HG03103 (cell line): ENCODE data around the gene SPAG16.

Experiments used
- ATAC-seq: cut with Tn5 transposase; IDR thresholded peaks from one replicate; pipeline ENCODE4 v1.9.1; 2021; ENCODE audit warnings: low read depth; ENCODE audit not compliant: unreplicated experiment

Gene SPAG16

GRCh38 chr2:214215107-214215506 is 930.8 kb downstream of the SPAG16 start:
- ATAC-seq: no peak

- no peak for ATAC-seq
Measured at GRCh38 chr2:214217136-214217535, 932.9 kb downstream of the SPAG16 start.

- no peak for ATAC-seq
Measured at GRCh38 chr2:214217599-214217998, 933.3 kb downstream of the SPAG16 start.

DNA sequence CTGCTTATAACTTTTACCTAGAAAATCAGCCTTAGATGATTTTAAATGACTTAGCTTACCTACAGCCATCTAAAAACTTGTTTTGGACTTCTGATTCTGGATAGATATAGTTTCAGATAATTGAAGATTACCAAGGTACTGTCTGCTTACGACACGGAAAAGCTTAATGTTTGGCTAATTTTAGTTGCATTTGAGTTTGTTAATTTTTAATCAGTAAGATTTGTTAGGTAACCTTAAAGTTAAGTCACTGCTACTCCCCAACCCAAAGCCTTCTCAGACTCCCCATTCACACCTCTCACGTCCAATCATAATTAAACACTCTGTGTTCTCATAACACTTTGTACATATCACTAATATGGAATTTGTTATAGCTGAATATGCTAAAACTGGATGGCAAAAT is 936.0 kb downstream of the SPAG16 start:
- no peak for ATAC-seq

DNA sequence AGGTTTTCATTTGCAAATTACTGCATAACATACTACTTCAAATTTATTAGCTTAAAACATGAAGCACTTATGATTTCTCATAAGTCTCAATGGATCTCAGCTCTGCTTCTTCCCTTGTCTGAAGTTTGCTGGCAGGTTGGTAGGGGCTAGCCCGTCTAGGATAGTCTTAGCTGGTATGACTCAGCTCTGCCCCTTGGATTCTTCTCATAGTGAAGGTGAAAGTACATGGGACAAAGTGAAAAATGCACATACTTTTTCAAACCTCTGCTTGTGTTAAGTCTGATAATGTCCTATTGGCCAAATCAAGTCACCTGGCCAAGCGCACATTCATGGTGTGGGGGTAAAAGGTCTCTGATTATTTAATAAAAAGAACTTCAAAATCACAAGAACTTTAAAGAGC is 941.8 kb downstream of the SPAG16 start:
- no peak for ATAC-seq

DNA sequence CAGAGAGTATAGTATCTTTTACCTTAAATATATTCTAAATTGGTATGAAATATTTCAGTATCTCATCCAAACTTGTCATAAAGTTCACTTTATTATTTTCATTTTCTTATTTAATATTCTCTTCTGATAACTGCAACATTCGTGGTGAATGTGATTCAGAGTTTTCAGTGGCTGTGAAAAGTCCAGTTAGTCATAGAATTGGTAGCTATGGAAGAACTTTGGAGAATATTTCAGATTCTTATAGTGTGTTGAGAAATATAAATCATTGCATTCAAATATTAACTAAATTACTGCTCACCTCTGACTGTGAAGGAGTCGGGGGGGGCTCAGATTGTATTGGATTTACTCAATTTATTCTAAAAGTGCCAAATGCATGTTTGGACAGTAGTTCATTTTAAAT is 948.0 kb downstream of the SPAG16 start:
- no peak for ATAC-seq

- ATAC-seq: no peak
Measured at GRCh38 chr2:214233164-214233563, 948.9 kb downstream of the SPAG16 start.

DNA sequence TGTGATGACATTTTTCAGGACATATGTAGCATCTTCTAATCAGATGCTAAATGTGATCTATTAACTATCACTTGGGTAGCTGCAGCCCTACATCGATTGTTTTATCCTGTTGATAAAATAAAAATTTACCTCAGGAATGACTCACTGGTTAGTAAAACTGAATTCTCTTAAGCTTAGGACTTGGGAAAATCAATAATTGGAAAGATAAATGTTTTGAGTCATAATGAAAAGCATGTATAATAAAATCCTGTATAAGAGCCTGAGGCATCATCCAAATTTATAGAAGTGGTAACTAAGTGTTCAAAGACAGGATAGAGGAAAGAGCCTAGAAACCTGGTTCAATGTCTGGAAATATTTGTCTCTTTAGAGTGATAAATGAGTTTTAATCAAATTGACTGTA is 958.5 kb downstream of the SPAG16 start:
- ATAC-seq: no peak

GRCh38 chr2:214244847-214245246 is 960.6 kb downstream of the SPAG16 start:
- ATAC-seq: no peak

GRCh38 chr2:214246417-214246816 is 962.2 kb downstream of the SPAG16 start:
- no peak for ATAC-seq

- ATAC-seq: no peak
Measured at GRCh38 chr2:214247531-214247930, 963.3 kb downstream of the SPAG16 start.

DNA sequence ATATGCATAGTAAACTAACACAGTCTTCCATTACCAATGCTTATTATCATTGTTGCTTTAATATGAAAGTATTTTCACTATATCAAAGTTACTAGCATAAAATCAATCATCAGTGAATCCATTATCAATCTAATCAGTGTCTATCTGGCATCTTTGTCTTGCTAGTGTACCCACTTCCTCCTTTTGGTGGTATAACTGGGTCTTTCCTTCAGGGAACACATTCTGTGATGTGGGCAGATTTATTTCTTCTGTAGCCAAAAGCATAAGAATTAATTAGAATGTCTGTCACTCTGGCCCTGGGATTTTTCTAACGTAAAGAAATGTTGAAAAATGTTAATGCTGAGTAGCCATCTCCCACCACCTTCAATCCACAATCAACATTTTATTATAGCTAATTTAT is 970.8 kb downstream of the SPAG16 start:
- ATAC-seq: no peak

GRCh38 chr2:214261683-214262082 is 977.4 kb downstream of the SPAG16 start:
- ATAC-seq: no peak

DNA sequence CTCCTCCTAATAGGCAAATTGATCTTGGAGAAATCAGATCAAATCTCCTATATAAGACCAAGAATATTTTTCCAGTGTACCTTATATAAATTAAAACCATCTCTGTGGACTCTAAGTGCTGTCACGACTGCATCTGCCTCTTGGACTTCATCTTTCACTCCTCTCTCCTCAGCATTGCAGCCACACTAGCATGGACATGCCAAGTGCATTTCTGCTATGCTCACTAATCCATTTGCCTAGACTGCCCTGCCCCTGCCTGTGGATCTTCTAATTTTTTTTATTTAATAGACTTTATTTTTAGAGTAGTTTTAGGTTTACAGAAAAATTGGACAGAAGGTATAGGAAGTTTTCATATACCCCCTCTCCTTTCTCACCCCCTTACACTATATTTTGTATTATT is 979.9 kb downstream of the SPAG16 start:
- ATAC-seq: no peak

- ATAC-seq: no peak
Measured at GRCh38 chr2:214265991-214266489, 981.8 kb downstream of the SPAG16 start.

- no peak for ATAC-seq
Measured at GRCh38 chr2:214277880-214278279, 993.6 kb downstream of the SPAG16 start.

- no peak for ATAC-seq
Measured at GRCh38 chr2:214286011-214286410, 1001.7 kb downstream of the SPAG16 start.

DNA sequence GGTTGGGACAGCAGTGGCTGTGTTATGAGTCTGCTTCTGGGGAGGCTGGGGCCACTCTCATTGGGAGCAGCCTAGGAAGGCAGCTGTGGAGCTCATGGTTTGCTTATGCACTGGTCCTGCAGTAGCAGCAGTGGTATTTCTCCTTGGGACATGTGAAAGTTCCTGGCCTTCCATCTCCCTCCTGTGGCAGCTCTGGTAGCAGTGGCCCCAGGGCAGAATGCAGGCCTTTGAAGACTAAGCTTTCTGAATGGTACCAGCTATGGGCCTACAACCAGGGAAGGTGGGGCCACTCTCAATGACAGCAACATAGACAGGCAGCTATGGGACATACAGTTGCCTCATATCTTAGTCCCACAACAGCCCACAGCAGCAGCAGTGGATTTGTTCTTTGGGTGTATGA is 1009.3 kb downstream of the SPAG16 start:
- no peak for ATAC-seq

DNA sequence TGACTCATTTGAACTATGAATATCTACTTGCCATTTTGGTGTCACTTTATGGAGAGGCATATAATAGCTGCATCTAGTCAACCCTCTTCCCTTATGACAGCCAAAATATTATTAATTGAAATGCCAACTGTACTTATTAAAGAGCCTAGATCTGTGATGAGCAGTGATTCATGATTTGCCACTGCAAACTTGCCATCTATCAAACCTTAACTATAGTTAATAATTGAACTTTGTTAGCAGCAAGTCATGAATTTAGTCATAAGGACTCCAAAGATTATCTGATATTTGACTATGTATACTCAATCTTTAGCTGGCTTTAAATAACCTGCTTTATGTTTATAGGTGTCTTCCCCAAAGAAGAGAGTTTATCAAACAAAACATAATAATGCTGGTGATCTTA is 1010.2 kb downstream of the SPAG16 start:
- no peak for ATAC-seq

DNA sequence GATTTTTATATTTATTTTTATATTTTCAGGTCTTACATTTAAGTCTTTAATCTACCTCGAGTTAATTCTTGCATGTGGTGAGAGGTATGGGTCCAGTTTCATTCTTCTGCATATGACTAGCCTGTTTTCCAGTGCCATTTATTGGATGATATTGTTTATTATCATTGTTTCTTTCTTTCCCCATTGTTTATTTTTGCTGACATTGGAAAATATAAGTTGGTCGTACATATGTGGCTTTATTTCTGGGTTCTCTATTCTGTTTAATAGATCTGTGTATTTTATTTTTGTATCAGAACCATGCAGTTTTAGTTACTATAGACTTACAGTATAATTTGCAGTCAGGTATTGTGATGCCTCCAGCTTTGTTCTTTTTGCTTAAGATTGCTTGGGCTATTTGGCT is 1013.2 kb downstream of the SPAG16 start:
- no peak for ATAC-seq

GRCh38 chr2:214310319-214310718 is 1026.1 kb downstream of the SPAG16 start:
- no peak for ATAC-seq

GRCh38 chr2:214311031-214311533 is 1026.8 kb downstream of the SPAG16 start:
- ATAC-seq: no peak
